HepG2 (cell line): ENCODE results near the gene SBNO2. TPM values are rescaled to one million over a fixed set of nuclear protein-coding genes. Genes with fewer than 3 reads are reported as not detected.

ENCODE experiments used
- ARNTL ChIP-seq: sonication (generic); formaldehyde crosslinking; IDR thresholded peaks from 2 replicates; pipeline ENCODE4 v1.4.0; 2020; ENCODE audit warnings: mild to moderate bottlenecking, missing genetic modification reagents
- EEA1 ChIP-seq: sonication (generic); formaldehyde crosslinking; IDR thresholded peaks from 2 replicates; pipeline ENCODE4 v1.5.1; 2020; ENCODE audit warnings: mild to moderate bottlenecking, missing genetic modification reagents, borderline replicate concordance
- HNF4A ChIP-seq: sonication (generic); formaldehyde crosslinking; IDR thresholded peaks from 2 replicates; pipeline ENCODE4 v1.4.0; 2020; ENCODE audit warnings: missing genetic modification reagents
- JUNB ChIP-seq: sonication (generic); formaldehyde crosslinking; IDR thresholded peaks from 2 replicates; pipeline ENCODE4 v1.8.0; 2022; ENCODE audit warnings: missing genetic modification reagents, mild to moderate bottlenecking, borderline replicate concordance
- KDM2A ChIP-seq: sonication (generic); formaldehyde crosslinking; IDR thresholded peaks from 2 replicates; pipeline ENCODE4 v1.4.0; 2020; ENCODE audit warnings: low read depth, missing genetic modification reagents, borderline replicate concordance
- MAFK ChIP-seq, 2 experiments: IDR thresholded peaks in 1 of 2; conservative IDR thresholded peaks in 1 of 2; 2 replicates each; pipeline ENCODE4 v1.6.1; 2011; ENCODE audit warnings: improper control_type of control experiment in 2 of 2, low read length in 2 of 2
- NR2C2 ChIP-seq: sonication (generic); formaldehyde crosslinking; IDR thresholded peaks from 2 replicates; pipeline ENCODE4 v1.4.0; 2020; ENCODE audit warnings: missing genetic modification reagents, mild to moderate bottlenecking, moderate library complexity, borderline replicate concordance
- NR2F1 ChIP-seq, 2 experiments: fragments of 450-650 bp in 1 of 2; formaldehyde crosslinking in 1 of 2; IDR thresholded peaks; 2 replicates each; pipeline versions ENCODE4 v1.5.0 to v1.6.1; 2016 to 2020; ENCODE audit warnings: mild to moderate bottlenecking in 1 of 2, missing compliant biosample characterization in 1 of 2, missing genetic modification reagents in 1 of 2, moderate library complexity in 1 of 2
- NR2F2 ChIP-seq: IDR thresholded peaks from 2 replicates; pipeline ENCODE4 v1.6.1; 2012; ENCODE audit warnings: low read depth, inconsistent platforms, borderline replicate concordance
- NR2F6 ChIP-seq, 2 experiments: IDR thresholded peaks; 2 replicates each; pipeline ENCODE4 v1.6.1; 2016; ENCODE audit warnings: antibody characterized with exemption in 1 of 2, mild to moderate bottlenecking in 1 of 2
- PCBP1 ChIP-seq: fragments of 200-400 bp; formaldehyde crosslinking; IDR thresholded peaks from 2 replicates; pipeline ENCODE4 v1.6.1; 2017; ENCODE audit warnings: mild to moderate bottlenecking, low read depth, low read length, borderline replicate concordance
- POLR2G ChIP-seq: fragments of 200-400 bp; formaldehyde crosslinking; IDR thresholded peaks from 2 replicates; pipeline ENCODE4 v1.6.1; 2018; ENCODE audit warnings: mild to moderate bottlenecking, low read depth, low read length, moderate library complexity
- RAD51 ChIP-seq: fragments of 450-650 bp; IDR thresholded peaks from 2 replicates; pipeline ENCODE4 v1.6.1; 2016; ENCODE audit warnings: borderline replicate concordance
- RBM39 ChIP-seq: fragments of 200-400 bp; formaldehyde crosslinking; IDR thresholded peaks from one replicate; pipeline ENCODE4 v1.6.1; 2018; ENCODE audit warnings: antibody characterized with exemption, mild to moderate bottlenecking, low read depth, low read length; ENCODE audit not compliant: poor library complexity, severe bottlenecking
- RFX5 ChIP-seq: IDR thresholded peaks from 2 replicates; pipeline ENCODE4 v1.6.1; 2011; ENCODE audit warnings: low read depth, low read length, improper control_type of control experiment
- RFXAP ChIP-seq: sonication (generic); formaldehyde crosslinking; IDR thresholded peaks from 2 replicates; pipeline ENCODE4 v1.4.0; 2020; ENCODE audit warnings: missing genetic modification reagents, borderline replicate concordance
- SAP130 ChIP-seq: IDR thresholded peaks from 2 replicates; pipeline ENCODE4 v1.6.1; 2016; ENCODE audit warnings: low read depth
- TBX2 ChIP-seq: sonication (generic); formaldehyde crosslinking; IDR thresholded peaks from 2 replicates; pipeline ENCODE4 v1.5.0; 2020; ENCODE audit warnings: missing genetic modification reagents, mild to moderate bottlenecking, borderline replicate concordance
- ZMAT3 ChIP-seq: sonication (generic); formaldehyde crosslinking; conservative IDR thresholded peaks from 2 replicates; pipeline ENCODE4 v1.7.0; 2021; ENCODE audit warnings: missing genetic modification reagents
- ZNF687 ChIP-seq: sonication (generic); formaldehyde crosslinking; IDR thresholded peaks from 2 replicates; pipeline ENCODE4 v1.5.1; 2020; ENCODE audit warnings: mild to moderate bottlenecking, missing genetic modification reagents, moderate library complexity
- ZNF816 ChIP-seq: sonication (generic); formaldehyde crosslinking; IDR thresholded peaks from 2 replicates; pipeline ENCODE4 v1.8.0; 2022; ENCODE audit warnings: missing genetic modification reagents, mild to moderate bottlenecking, borderline replicate concordance
- ZNF891 ChIP-seq: sonication (generic); formaldehyde crosslinking; IDR thresholded peaks from 2 replicates; pipeline ENCODE4 v1.5.0; 2020; ENCODE audit warnings: mild to moderate bottlenecking, missing genetic modification reagents
- polyA plus RNA-seq, 8 experiments: library from polyadenylated mRNA; depleted of rRNA in 3 of 8; stranded (reverse) in 7 of 8; unstranded in 1 of 8; fragments of >200 nt; fragmentation: Illumina TruSeq in 4 of 8; extraction: Trizol in 4 of 8; gene quantifications; 2 replicates each; pipeline versions ENCODE4 v1.2.1 to v1.2.3, GENCODE V29; 2011 to 2016; ENCODE audit warnings: low read depth in 4 of 8, missing spikeins in 1 of 8, mixed read lengths in 1 of 8; ENCODE audit not compliant: insufficient read depth in 1 of 8
- total RNA-seq, 5 experiments: library from RNA; depleted of rRNA; stranded (reverse); fragments of >200 nt; fragmentation: Illumina TruSeq; extraction: Trizol; gene quantifications; 2 replicates each; pipeline ENCODE4 v1.2.3, GENCODE V29; 2016; ENCODE audit warnings: low read depth in 1 of 5
- TF ChIP-seq, protein P1 (sequence below): sonication (generic); formaldehyde crosslinking; IDR thresholded peaks from 2 replicates; pipeline ENCODE4 v1.9.0; 2021; ENCODE audit warnings: missing genetic modification reagents, borderline replicate concordance

The SBNO2 gene
- total and polyA plus RNA-seq, 2 of the 13 experiments (the other 11 are each of a cell fraction or from before 2014, with no cell fraction given) = 8.6 to 10.4 TPM

GRCh38 chr19:1173159-1173844 lies 766 bp downstream of the SBNO2 start (continued):
- TF ChIP-seq ZNF687 (peak; percentile 51; the same call in 1 of the 2 replicates), JUNB (CRISPR knock-in tag) (no peak), MAFK (conservative IDR thresholded peaks at IDR 0.05 in 1 of 2, IDR thresholded peaks at IDR 0.05 in 1 of 2; ENCODE audit: low read length in 2 of 2) (no peak), ARNTL (peak; percentile 11; the same call in 1 of the 2 replicates), SAP130 (CRISPR knock-in tag) (peak; percentile 48; the same call in 1 of the 2 replicates), ZMAT3 (0 out of 2 replicates have a peak, but pooled peaks have one; percentile 58), RAD51 (no peak), RFXAP (CRISPR knock-in tag) (no peak), POLR2G (peak; percentile 53; the same call in 1 of the 2 replicates), NR2F6 (IDR thresholded peaks at IDR 0.05) (peak; percentile 80; the same call in 1 of the 2 replicates), NR2F6 (CRISPR knock-in tag; IDR thresholded peaks at IDR 0.05) (peak; percentile 59; the same call in 1 of the 2 replicates), HNF4A (CRISPR knock-in tag) (0 out of 2 replicates have a peak, but pooled peaks have one; percentile 7), NR2F1 (CRISPR knock-in tag; IDR thresholded peaks at IDR 0.05) (peak; percentile 22 to 70; a peak in 3 of 4 replicates), NR2C2 (CRISPR knock-in tag) (peak; percentile 94), TBX2 (peak; percentile 36; the same call in 1 of the 2 replicates), EEA1 (no peak), KDM2A (CRISPR knock-in tag) (no peak), RFX5 (no peak), ZNF816 (CRISPR knock-in tag) (no peak), PCBP1 (peak; percentile 70; the same call in 1 of the 2 replicates), RBM39 (peak; percentile 13), NR2F2 (peak; percentile 45), ZNF891 (CRISPR knock-in tag) (no peak)
- TF ChIP-seq, protein P1, sequence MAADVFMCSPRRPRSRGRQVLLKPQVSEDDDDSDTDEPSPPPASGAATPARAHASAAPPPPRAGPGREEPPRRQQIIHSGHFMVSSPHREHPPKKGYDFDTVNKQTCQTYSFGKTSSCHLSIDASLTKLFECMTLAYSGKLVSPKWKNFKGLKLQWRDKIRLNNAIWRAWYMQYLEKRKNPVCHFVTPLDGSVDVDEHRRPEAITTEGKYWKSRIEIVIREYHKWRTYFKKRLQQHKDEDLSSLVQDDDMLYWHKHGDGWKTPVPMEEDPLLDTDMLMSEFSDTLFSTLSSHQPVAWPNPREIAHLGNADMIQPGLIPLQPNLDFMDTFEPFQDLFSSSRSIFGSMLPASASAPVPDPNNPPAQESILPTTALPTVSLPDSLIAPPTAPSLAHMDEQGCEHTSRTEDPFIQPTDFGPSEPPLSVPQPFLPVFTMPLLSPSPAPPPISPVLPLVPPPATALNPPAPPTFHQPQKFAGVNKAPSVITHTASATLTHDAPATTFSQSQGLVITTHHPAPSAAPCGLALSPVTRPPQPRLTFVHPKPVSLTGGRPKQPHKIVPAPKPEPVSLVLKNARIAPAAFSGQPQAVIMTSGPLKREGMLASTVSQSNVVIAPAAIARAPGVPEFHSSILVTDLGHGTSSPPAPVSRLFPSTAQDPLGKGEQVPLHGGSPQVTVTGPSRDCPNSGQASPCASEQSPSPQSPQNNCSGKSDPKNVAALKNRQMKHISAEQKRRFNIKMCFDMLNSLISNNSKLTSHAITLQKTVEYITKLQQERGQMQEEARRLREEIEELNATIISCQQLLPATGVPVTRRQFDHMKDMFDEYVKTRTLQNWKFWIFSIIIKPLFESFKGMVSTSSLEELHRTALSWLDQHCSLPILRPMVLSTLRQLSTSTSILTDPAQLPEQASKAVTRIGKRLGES (CRISPR knock-in tag) = no peak
